NT2/D1 (cell line): ENCODE results near the gene LRRC47.

Experiments used
- DNase-seq: peaks from one replicate; pipeline ENCODE4 v3.0.0-alpha.2; 2011; ENCODE audit warnings: low read depth, low spot score
- H3K27me3 ChIP-seq: 2 replicates; pipeline ENCODE4 v1.6.0; 2011; ENCODE audit warnings: mild to moderate bottlenecking; ENCODE audit not compliant: insufficient read length, insufficient read depth
- H3K36me3 ChIP-seq: 2 replicates; pipeline ENCODE4 v1.6.1; 2011; ENCODE audit warnings: mild to moderate bottlenecking, low read length, mixed read lengths; ENCODE audit not compliant: insufficient read depth, insufficient read length
- H3K4me1 ChIP-seq: 2 replicates; pipeline ENCODE4 v1.5.1; 2011; ENCODE audit not compliant: insufficient read depth, insufficient read length
- H3K4me3 ChIP-seq: 2 replicates; pipeline ENCODE4 v1.5.1; 2011; ENCODE audit warnings: low read depth; ENCODE audit not compliant: insufficient read length
- H3K9ac ChIP-seq: 2 replicates; pipeline ENCODE4 v1.6.0; 2011; ENCODE audit warnings: low read depth; ENCODE audit not compliant: insufficient read length
- H3K9me3 ChIP-seq: 2 replicates; pipeline ENCODE4 v1.5.1; 2011; ENCODE audit warnings: mild to moderate bottlenecking, low read length; ENCODE audit not compliant: insufficient read depth
- SUZ12 ChIP-seq: IDR thresholded peaks from 2 replicates; pipeline ENCODE4 v1.6.1; 2011; ENCODE audit not compliant: insufficient read length, insufficient read depth; ENCODE audit errors: extremely low read depth
- YY1 ChIP-seq: IDR thresholded peaks from 2 replicates; pipeline ENCODE4 v1.6.1; 2011; ENCODE audit not compliant: insufficient read length, insufficient read depth
- ZNF274 ChIP-seq: IDR thresholded peaks from 2 replicates; pipeline ENCODE4 v1.6.1; 2011; ENCODE audit warnings: mild to moderate bottlenecking, low read depth, low read length

LRRC47 gene

DNA sequence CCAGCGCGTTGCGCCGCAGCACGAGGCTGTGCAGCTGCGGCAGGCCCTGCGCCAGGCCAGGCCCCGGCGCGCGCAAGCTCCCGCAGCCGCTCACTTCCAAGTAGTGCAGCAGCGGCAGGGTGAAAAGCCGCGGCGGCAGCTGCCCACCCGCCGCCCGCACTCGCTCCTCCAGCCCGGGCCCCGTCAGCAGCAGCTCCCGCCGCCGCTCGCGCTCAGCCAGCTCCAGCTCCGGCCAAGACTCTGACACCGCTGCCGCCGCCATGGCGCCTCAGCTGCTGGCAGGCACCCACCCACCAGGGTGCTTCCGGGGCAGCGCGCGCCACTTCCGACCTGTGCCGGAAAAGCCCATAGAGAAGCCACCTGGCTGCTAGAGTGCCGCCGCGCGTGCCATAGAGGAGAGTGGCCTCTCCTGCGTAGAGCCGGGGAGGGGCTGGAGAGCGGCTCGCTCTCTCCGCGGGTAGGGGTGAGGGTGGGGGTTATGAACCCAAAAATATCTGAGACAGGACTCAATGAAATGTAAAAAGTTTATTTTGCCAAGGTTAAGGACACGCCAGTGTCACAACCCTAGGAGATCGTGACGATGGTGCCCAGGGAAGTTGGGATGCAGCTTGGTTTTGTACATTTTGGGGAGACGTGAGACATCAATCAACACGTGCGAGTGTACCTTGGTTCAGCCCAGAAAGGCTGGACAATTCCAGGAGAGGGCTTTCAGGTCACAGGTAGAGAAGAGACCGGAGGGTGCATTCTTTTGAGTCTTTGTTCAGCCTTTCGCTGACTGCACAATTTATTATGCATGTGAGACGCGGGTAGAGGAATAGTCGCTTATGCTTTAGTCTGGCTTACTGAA, at the start of gene LRRC47:
TSS of gene LRRC47 (minus strand) at position 284 of the 847 bp plus-strand sequence. CDS start at position 262, 22 bp downstream.
- H3K4me1 ChIP-seq = peaks cover 5% of the 10 kb centered on the region
- peak within 1 kb of the TSS; percentile 89 for H3K4me3 ChIP-seq
- DNase-seq = peak; percentile 70
- peaks cover 10% of the 10 kb centered on the region for H3K36me3 ChIP-seq
- peaks cover 8% of the 10 kb centered on the region for H3K27me3 ChIP-seq
- H3K9me3 ChIP-seq = no peaks in the 10 kb centered on the region
- H3K9ac ChIP-seq = peak within 1 kb of the TSS; percentile 93
- no peak for TF ChIP-seq SUZ12
- TF ChIP-seq YY1 = peak; percentile 61
- TF ChIP-seq ZNF274 = no peak

DNA sequence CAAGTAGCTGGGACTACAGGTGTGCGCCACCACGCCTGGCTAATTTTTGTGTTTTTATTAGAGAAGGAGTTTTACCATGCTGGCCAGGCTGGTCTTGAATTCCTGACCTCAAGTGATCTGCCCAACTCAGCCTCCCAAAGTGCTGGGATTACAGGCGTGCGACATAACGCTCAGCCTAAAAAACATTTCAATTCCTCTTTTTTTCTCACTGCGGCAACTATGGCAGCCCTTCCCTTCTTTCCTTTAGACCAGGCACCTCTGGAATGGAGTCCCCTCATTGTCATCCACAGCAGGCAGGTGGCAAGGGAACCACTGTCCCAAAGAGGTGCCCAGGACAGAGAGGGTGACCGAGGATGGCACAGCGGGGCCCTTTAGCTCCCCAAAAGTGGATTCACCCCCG, 46.6 kb upstream of the LRRC47 start:
- DNase-seq = no peak
- no peak overlapping the region for H3K4me3 ChIP-seq
- TF ChIP-seq SUZ12 (no peak), YY1 (no peak), ZNF274 (no peak)
- no peaks in the 10 kb centered on the region for H3K4me1 ChIP-seq
- peaks cover 2% of the 10 kb centered on the region; the same call in 1 of the 2 replicates for H3K9me3 ChIP-seq
- H3K27me3 ChIP-seq = no peaks in the 10 kb centered on the region
- H3K9ac ChIP-seq = no peak overlapping the region
- H3K36me3 ChIP-seq = peaks cover 58% of the 10 kb centered on the region

DNA sequence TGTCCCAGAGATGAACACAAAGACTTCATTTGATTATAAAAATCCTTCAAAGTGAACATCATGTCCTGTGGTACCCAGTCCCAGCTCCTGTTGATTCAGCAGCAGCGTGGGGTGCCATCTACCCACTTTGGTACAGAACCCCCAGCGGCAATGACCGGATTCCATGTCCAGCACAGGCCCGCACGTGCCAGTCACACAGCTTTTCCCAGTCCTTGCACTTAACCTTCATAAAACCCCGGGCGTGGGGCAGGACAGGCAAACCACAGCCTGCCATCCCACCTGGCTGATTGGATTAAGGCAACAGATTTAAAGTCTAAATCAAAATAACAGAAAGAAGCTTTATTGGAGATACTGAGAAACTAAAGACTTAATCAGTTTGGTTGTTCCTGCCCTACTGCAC, 45.2 kb upstream of the LRRC47 start:
- Histone ChIP-seq H3K9ac (no peak overlapping the region), H3K9me3 (peaks cover 14% of the 10 kb centered on the region), H3K36me3 (peaks cover 60% of the 10 kb centered on the region), H3K4me3 (no peak overlapping the region), H3K27me3 (no peaks in the 10 kb centered on the region), H3K4me1 (no peaks in the 10 kb centered on the region)
- TF ChIP-seq ZNF274 (no peak), SUZ12 (no peak), YY1 (no peak)
- DNase-seq = no peak

DNA sequence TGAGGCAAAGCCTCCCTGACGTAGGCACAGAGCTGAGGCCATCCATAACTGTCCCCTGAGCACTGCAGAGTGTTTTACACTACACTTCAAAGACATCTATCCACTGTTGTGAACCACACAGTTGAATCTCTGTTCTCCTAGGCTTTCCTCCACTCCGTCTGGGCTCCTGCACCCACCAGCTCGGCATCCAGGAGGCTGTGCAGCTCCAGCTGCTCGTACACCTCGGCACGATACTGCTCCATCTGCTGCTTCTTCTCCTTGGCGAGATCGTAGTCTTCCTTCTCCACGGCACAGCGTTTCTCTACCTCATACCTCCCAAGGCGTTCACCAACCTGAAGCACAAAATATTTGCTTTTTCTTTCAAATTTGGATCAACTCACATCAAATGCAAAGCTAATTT, 42.5 kb upstream of the LRRC47 start:
- H3K36me3 ChIP-seq = peaks cover 65% of the 10 kb centered on the region
- no peaks in the 10 kb centered on the region for H3K27me3 ChIP-seq
- no peak overlapping the region for H3K9ac ChIP-seq
- DNase-seq = no peak
- H3K4me1 ChIP-seq = no peaks in the 10 kb centered on the region
- TF ChIP-seq ZNF274 = no peak
- no peak for TF ChIP-seq SUZ12
- no peak for TF ChIP-seq YY1
- H3K4me3 ChIP-seq = no peak overlapping the region
- H3K9me3 ChIP-seq = peaks cover 14% of the 10 kb centered on the region

DNA sequence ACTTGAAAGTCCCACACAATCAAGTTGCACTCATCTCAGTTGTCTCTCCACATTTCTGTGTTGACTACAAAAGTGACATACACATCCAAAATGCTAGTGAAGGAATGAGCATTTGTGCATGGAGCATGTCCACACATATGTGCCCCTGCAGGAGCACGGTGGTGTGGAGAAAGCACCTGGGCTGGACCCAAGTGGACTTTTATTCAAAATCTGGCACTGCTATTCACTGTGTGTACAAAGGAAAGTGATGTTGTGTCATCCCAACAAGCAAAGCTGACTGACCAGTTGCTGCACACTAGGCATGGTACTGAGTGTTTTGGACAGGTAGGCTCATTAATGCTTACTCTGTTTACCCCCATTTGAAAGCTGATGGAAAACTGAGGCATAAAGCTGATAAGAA, 41.4 kb upstream of the LRRC47 start:
- Histone ChIP-seq H3K27me3 (no peaks in the 10 kb centered on the region), H3K9ac (no peak overlapping the region), H3K4me1 (no peaks in the 10 kb centered on the region), H3K9me3 (peaks cover 14% of the 10 kb centered on the region), H3K36me3 (peaks cover 63% of the 10 kb centered on the region), H3K4me3 (no peak overlapping the region)
- DNase-seq = no peak
- TF ChIP-seq ZNF274 (no peak), YY1 (no peak), SUZ12 (no peak)

DNA sequence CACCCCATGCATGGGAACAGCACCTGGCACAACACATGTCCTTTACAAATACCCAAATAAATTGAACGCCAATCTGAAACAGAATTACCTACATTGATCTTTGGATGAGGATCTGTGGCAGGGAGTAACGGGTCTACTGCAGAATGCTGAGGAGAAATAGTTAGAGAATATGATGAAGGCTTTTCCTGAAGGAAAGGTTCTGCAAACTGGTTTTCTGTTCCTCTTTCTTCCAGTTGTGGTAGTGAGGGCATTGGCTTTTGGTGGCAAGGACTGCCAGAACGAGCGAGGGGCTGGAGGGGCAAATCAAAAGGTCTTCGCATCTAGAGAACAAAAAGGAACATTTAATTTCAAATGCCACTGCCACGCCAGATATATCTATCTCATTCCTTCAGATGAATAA, 40.9 kb upstream of the LRRC47 start:
- TF ChIP-seq YY1 = no peak
- TF ChIP-seq ZNF274 = no peak
- no peak for TF ChIP-seq SUZ12
- Histone ChIP-seq H3K27me3 (no peaks in the 10 kb centered on the region), H3K4me1 (no peaks in the 10 kb centered on the region), H3K9me3 (peaks cover 14% of the 10 kb centered on the region), H3K4me3 (no peak overlapping the region), H3K9ac (no peak overlapping the region), H3K36me3 (peaks cover 63% of the 10 kb centered on the region)
- no peak for DNase-seq

DNA sequence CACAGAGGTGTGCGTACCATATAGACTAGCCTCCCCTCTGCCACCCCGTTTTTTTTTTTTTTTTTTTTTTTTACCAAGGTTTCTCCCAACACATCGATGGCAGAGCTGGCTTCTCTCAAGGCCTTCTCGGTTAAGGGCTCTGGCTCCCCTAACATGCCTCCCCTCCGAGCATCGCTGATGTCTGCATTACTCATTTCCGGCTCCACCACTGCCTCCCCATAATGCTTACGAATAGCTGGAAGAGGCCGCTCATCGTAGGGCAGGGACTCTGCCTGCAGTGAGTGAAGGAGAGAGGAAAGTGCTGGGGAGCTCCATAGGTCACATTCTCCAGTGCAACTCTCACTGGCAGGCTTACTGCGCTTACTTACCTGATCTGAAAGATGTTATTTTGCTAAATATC, 40.1 kb upstream of the LRRC47 start:
- Histone ChIP-seq H3K36me3 (peaks cover 66% of the 10 kb centered on the region), H3K9me3 (peaks cover 14% of the 10 kb centered on the region), H3K4me3 (no peak overlapping the region), H3K27me3 (no peaks in the 10 kb centered on the region), H3K4me1 (no peaks in the 10 kb centered on the region), H3K9ac (no peak overlapping the region)
- TF ChIP-seq SUZ12 (no peak), YY1 (no peak), ZNF274 (no peak)
- no peak for DNase-seq
